IPS-18c (cell line): ENCODE results near the gene SH3BP5.
A peak's percentile ranks its signal among the peaks of the same experiment; 100 is the strongest.
"Not testable (repeated sequence)": the region's sequence is repeated elsewhere in the genome, so short reads cannot be mapped to it uniquely, and the experiment has no call there.

Experiments
- H3K4me3 ChIP-seq: 2 replicates; pipeline ENCODE4 v1.7.0; 2013; ENCODE audit warnings: low read depth, mild to moderate bottlenecking, low read length, moderate library complexity; ENCODE audit not compliant: insufficient read depth
- H3K9me3 ChIP-seq: one replicate; pipeline ENCODE4 v1.6.1; 2013; ENCODE audit warnings: mild to moderate bottlenecking, low read length, moderate library complexity; ENCODE audit not compliant: control insufficient read depth, insufficient read depth

SH3BP5 gene, protein sequence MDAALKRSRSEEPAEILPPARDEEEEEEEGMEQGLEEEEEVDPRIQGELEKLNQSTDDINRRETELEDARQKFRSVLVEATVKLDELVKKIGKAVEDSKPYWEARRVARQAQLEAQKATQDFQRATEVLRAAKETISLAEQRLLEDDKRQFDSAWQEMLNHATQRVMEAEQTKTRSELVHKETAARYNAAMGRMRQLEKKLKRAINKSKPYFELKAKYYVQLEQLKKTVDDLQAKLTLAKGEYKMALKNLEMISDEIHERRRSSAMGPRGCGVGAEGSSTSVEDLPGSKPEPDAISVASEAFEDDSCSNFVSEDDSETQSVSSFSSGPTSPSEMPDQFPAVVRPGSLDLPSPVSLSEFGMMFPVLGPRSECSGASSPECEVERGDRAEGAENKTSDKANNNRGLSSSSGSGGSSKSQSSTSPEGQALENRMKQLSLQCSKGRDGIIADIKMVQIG

DNA sequence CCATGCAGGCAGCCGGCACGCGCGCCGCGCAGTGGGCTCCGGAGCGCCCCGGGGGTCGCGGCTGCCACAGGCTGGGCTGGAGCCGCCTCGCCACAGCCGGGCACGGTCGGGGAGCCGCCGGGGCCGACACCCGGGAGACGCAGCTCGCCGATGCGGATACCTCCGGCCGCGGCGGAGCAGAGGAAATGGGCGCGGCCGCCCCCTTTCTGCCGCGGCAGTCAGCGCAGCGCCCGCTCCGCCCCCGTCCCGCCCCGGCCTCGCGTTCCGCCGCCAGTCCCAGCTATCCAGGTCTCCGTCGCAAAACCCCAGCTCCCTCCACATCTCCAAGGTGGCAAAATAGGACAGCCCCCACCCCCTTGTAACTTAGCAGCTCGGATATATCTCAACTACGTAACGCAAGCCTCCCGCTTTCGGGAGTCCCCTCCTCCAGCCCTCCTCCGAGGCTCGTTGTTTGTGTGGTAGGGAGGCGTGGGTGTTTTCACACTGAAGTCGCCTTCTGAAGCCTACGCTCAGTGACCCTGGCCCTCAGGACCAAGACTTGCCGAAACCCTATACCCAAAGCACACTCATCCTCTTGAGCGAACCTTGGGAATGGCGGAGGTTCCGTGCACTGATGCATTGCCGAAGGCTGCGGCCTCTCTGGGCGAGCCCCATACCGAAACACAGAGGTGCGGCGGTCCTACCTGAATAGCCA, at the start of gene SH3BP5:
Gene SH3BP5, minus strand, starts transcription at position 182 of the 694 bp plus-strand sequence. Its CDS starts 178 bp downstream, at position 4.
- peak within 1 kb of the TSS; percentile 89 for H3K4me3 ChIP-seq
- no peaks in the 10 kb centered on the region for H3K9me3 ChIP-seq

DNA sequence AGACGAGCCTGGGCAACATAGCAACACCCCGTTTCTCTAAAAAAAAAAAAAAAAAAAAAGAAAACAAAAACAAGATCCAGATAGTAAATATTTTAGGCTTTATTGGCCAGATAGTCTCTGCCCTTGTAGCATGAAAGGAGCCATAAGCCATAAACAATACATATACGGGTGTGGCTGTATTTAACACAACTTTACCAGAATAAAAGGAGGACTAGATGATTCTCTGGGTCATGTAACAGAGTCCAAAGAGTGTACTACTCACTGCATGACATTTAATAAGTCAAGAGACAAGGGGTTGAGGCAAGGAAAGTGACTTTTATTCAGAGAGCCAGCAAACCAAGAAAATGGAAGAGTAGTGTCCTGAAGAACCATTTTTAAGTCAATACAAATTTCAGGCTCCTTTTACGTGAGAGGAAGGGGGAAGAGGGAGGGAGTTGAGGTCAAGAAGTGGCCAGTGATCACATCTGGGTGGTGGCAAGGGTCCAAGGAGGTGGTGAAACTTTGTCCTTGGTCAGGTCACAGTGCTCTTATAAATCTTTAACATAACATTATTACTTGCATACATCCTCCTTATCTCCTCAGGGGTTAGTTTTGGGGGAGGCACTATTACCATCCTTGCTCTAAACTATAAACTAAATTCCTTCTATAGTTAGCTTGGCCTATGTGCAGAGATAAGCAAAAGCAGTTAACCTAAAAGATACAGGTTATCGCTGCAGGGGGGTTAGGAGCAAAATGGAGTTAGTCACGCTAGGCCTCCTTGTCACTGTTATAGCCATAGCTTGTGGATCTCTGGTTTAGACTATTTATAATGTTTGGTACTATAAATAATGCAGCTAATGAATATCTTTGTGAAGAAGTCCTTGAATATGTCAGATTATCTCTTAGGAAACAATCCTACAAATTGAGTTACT, 48.8 kb upstream of the SH3BP5 start:
- peaks cover 4% of the 10 kb centered on the region for H3K9me3 ChIP-seq
- no peak overlapping the region for H3K4me3 ChIP-seq

DNA sequence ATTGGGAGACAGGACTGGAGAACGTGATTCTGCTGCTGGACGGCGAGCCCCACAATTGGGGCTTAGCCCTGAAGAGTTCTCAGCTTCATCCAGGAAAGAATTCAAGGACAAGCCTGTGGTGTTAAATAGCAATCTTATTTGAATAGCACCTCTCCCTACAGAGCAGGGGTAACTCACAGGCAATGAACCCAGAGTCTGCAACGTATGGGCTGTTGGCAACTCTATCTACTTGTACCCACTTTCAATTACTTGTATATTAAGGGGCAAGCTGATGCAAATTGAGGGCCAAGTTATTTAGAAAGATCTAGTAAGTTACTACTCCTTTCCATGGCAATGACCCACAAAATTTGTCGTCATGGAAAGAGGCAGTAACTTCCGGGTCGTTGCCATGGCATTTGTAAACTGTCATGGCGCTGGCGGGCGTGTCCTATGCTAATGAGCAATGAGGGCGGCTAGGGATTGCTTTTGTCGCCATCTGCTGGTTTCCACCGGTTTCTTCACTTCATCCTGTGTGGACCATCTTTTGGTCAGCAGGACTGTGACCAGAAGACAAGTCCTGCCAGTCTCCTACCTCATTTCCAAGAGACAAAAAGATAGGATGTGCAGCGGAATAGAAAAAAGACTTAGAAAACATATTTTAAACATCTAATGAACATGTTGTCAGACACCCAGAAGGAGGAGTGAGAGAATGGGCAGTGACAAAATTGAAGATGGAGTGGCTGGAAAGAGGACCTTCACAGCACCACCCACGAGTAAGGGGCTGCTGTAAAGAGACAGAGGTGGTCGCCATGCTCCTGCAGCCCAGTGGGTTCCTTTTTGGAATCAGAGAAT, 45.8 kb upstream of the SH3BP5 start:
- H3K4me3 ChIP-seq, result no peak overlapping the region
- no peaks in the 10 kb centered on the region for H3K9me3 ChIP-seq

DNA sequence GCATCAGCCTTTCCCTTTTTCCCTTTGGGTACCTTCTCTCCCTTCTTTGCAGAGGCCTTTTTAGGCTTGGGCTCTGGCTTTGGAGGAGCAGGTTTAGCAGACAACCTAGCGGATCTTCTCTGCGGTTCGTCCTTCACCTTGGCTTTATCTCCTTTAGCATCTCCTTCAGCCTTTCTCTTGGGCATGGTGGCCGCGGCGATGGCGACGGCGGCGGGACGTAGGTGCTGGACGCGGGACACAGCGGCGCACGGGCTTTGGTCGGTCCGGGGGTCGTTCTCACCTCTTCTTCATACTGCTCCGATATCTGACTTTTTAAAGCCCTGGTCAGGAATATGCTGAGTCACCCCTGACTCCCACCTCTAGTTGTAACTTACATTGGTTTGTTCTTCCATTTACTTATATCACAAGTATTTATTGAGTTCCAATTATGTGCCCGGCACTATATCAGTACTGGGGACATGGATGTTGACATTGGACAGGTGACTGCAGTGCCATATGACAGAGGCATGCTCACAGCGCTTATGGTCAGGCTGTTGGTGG, 43.1 kb upstream of the SH3BP5 start:
- no peak overlapping the region for H3K4me3 ChIP-seq
- no peaks in the 10 kb centered on the region for H3K9me3 ChIP-seq

DNA sequence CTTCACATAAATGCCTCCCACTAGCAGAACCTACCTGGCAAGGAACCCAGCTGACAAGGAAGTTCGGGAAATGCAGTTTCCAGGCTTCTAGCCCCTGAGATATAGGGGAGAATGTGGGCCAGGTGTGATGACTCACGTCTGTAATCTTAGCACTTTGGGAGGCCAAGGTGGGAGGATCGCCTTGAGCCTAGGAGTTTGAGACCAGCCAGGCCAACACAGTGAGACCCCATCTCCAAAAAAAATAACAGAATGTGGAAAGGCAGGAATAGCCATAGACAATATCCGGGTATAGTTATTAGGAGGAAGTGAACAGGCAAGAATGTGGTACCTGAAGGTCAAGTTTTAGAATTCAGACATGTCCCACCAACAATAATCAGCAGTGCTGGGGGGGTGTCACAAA, 40.5 kb upstream of the SH3BP5 start:
- H3K4me3 ChIP-seq, result no peak overlapping the region
- H3K9me3 ChIP-seq, result no peaks in the 10 kb centered on the region

DNA sequence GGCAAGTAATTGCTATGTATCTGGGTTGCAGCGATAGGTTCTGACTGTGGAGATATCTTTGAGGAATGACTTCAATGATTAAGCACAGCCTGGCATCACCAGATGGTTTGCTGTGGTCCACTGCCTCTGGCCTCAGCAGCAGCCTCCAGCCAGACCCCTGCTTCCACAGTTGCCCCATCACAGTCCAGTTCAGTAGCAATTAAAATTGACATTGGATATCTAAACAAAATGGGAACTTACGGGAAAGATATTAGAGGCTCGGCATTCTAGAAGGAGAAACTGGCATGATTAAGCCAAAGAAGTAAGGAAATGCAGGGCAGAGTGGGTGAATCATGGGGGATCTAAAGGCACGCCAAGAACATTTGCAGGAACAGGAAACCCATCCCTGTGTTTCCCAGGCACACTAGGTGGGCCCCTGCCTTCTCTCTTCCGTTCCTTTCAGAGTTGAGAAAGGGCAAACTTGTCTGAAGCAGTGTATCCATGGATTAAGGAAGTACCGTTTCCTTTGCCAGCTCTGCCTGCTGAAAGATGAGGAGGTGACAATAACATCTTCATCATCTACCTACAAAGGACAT, 36.3 kb upstream of the SH3BP5 start:
- Histone ChIP-seq H3K4me3 (no peak overlapping the region), H3K9me3 (no peaks in the 10 kb centered on the region)

DNA sequence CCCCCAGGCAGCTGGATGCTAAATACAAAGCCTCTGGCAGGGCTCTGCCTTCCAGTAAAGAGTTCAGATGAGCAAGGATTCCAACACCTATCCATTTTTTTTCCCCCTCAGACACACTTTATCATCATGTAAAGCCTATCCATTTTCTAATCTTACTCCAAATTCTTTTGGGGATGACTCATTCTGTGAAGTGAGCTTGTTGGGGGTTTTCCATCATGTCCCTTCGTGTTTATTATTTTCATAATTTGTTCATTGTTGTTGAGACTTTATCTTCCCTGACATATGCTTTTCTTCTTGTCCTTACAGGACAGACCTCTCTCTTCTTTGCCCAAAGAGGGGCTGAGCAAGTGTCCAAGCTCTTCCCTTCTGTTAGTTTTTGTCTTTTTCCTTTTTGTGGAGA, 34.7 kb upstream of the SH3BP5 start:
- H3K9me3 ChIP-seq, result no peaks in the 10 kb centered on the region
- no peak overlapping the region for H3K4me3 ChIP-seq

DNA sequence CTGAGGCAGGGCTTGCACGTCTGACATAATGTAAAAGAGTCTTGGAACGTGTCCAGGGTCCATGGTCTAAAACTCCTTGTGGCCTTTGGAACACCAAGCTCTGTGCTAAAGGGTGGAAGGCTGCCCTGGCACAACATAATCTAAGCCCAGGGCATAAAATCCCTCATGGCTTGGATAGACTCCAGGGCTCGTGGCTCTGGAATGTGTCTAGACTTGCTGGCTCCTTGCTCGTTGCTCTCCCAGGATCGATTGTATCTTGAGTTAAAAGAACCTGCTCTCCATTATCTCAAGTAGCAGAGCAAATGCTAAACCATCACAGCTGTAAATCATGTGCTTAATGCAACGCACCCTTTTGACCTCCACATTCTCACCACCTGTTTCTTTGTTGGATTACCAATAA, 31.7 kb upstream of the SH3BP5 start:
- not testable (repeated sequence) for H3K9me3 ChIP-seq, H3K4me3 ChIP-seq

DNA sequence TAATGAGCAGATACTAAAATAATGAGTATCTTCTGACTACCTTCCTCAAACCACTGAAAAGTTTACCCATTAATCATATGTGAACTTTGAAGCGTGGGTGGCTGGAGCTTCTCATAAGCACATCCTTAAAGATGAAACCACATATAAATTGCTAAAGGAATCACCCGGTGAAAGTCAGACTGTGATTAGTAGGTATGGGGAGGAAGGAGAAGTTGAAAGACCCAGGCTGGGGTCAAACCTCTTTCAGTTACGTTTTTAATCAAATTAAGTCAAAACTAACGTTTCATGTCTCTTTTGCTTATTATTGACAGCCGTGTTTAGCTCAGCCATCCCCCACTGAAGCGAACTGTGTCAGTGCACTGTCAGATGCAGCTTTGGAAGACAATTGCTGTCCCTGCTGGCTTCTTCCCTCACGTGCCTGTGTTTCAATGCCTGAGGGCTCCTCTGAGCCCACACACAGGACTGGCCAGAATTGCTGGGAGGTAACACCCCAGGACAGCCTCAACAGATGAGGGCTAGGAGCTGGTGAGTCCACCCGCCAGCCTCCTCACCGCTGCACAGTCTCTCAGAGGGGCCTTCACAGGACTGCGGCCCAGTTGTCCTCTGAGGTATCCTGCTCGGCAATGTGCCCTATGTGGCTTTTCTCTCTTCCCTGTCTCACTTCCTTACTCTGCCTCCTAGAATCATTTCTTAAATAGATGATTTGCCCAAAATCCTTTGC, 29.3 kb upstream of the SH3BP5 start:
- Histone ChIP-seq H3K9me3 (no peaks in the 10 kb centered on the region), H3K4me3 (no peak overlapping the region)

DNA sequence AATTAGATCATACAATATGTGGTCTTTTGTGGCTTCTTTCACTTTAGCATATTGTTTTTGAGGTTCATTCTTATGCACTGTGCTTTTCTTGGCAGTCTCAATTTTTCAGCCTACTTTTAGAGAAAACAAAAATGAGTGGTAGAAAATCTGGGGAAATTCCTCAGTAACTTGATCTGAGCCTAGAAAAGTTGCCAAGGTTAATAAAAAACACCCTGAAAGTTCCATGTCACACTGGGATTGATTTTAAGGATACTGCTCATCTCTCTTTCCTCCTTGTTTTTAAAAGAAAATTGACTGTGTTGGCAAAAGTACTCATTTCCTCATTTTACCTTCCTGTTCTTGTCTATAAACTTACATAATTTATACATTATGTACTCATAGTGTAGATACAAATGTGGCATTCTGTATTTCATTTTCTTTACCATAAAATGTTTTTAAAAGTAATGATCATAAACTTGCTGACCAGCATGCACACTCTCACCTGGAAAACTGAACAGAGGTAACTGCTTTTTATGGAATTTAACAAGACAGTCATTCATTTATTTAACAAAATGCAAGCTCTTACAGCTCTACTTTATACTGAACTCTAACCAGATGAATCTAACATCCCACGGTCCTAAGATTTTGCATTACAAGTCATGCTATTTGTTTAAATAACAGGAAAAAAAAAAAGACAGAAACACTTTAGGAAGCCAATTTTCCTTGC, 28.6 kb upstream of the SH3BP5 start:
- H3K9me3 ChIP-seq, result no peaks in the 10 kb centered on the region

DNA sequence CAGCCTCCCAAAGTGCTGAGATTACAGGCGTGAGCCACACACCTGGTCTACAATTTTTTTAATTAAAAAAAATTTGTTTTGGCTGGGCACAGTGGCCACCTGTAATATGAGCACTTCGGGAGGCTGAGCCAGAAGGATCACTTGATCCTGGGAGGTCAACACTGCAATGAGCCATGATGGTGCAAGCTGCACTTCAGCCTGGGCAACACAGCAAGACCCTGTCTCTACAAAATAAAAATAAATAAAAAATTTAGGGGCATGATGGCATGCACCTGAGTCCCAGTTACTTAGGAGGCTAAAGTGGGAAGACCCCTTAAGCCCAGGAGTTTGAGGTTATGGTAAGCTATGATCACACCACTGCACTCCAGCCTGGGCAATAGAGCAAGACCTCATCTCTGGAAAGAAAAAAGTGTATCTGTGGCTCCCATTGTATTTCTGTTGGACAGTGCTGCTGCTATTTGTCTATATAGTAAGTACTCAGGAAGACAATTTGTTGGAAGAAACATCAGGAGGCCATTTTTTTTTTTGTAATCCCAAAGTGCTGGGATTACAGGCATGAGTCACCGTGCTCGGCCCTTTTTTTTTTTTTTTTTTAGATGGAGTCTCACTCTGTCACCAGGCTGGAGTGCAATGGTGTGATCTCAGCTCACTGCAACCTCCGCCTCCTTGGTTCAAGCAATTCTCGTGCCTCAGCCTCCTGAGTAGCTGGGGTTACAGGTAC, 27.5 kb upstream of the SH3BP5 start:
- Histone ChIP-seq H3K9me3 (no peaks in the 10 kb centered on the region), H3K4me3 (no peak overlapping the region)

More for the DNA sequence above, 28.6 kb upstream of the SH3BP5 start:
- H3K4me3 ChIP-seq, result no peak overlapping the region

DNA sequence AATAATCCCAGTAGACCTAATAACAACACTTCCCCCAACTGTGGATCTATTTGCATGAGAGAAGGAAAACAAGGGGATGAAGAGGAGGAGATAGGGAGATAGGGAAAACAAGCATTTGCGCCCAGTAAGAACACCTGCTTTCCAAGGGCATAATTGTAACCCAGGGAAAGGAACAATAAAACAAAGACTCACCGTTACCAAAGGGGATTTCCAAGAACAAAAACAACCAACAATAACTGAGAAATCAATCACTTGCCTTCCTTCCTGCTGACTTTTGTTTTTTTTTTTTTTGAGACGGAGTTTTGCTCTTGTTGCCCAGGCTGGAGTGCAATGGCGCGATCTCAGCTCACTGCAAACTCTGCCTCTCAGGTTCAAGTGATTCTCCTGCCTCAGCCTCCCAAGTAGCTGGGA, 24.3 kb upstream of the SH3BP5 start:
- not testable (repeated sequence) for H3K9me3 ChIP-seq, H3K4me3 ChIP-seq

DNA sequence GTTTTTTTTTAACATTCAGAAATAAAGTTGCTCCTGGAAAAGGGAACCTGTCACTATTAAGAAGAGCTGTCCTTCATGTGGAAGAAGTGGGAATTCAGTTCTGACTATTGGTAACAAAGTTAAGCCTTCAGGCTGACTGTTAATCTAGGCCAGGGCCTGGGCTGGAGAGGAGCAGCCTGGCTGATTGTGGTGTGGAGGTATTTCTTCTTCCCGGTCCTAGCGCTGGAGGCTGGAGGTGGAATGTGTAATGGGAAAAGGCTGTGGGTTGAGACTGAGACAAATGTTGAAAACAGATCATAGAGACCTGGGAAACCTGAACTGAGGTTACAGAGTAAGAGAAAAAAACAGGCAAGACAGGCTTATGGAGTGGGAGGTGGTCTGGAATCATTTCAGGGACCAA, 23.8 kb upstream of the SH3BP5 start:
- no peak overlapping the region for H3K4me3 ChIP-seq
- peaks cover 7% of the 10 kb centered on the region for H3K9me3 ChIP-seq

DNA sequence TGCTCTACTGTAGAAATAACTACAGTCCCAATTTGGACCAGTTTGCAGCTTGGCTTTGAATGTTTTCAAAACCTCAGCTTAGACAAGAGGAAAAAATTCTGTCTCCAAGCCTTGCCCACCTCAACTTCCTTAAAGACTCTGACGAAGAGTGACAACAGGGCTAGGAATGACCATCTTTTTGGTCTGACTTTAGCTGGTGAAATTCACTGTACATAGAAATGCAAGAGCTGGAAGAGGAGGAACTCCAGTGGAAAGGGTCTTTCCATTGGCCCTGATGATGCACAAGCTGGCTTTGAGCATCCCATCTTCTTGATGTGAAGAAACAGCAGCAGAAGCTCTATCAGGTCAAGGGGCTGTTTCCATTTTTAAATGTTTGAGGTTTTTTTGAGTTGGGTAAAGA, 22.7 kb upstream of the SH3BP5 start:
- no peak overlapping the region for H3K4me3 ChIP-seq
- peaks cover 7% of the 10 kb centered on the region for H3K9me3 ChIP-seq

DNA sequence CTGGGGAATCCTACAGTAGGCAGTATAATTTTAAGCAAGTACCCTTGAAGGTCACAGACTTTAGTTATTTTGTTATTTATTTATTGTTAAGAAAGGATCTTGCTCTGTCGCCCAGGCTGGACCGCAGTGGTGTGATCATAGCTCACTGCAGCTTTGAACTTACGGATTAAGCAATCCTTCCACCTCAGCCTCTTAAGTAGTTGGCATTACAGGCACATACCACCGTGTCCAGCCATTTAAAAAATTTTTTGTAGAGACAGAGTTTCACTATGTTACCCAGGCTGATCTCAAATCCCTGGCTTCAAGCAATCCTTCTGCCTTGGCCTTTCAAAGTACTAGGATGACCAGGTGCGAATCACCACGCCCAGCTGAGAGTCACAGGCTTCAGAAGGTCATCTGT, 22.1 kb upstream of the SH3BP5 start:
- peaks cover 7% of the 10 kb centered on the region for H3K9me3 ChIP-seq
- H3K4me3 ChIP-seq, result no peak overlapping the region
